ENCODE measurements around the gene PIK3C2G.

DNA sequence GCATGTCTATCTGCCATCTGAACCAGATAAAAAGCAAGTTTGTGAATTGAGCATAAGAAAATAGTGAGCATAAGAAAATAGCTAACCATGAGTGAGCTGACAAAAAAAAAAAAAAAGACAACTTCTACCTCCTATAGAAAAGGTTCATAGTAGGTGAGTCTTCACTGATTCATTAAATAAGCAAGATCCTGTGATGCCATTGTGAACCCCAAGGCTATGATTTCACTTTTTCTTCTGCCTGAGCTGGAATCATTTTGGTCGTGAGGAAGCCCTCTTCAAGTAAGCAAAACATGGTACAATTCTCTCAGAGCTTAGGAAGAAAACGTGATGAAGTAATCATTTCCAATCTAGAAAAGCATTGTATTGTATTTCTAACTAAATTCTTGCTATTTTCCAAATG lies 1.2 kb downstream of the PIK3C2G start:
- TF ChIP-seq JUND (IDR thresholded peaks at IDR 0.05) (no peak), SMC3 (IDR thresholded peaks at IDR 0.05; ENCODE audit: low read depth, low read length) (no peak), EP300 (IDR thresholded peaks at IDR 0.05; ENCODE audit: borderline replicate concordance in 1 of 2, low read depth in 1 of 2, low read length in 1 of 2) (no peak), TCF12 (IDR thresholded peaks at IDR 0.05) (no peak), MEF2A (IDR thresholded peaks at IDR 0.05; ENCODE audit: borderline replicate concordance, low read depth) (no peak), MXI1 (IDR thresholded peaks at IDR 0.05; ENCODE audit: low read depth, low read length) (no peak), GATA2 (CRISPR knock-in tag; IDR thresholded peaks at IDR 0.05) (no peak), POLR2AphosphoS5 (IDR thresholded peaks at IDR 0.05; ENCODE audit: low read depth, low read length) (no peak), EZH2phosphoT487 (IDR thresholded peaks at IDR 0.05; ENCODE audit: borderline replicate concordance, low read depth) (no peak), YY1 (IDR thresholded peaks at IDR 0.05; ENCODE audit: low read depth) (no peak)
- TF ChIP-seq, protein P1, sequence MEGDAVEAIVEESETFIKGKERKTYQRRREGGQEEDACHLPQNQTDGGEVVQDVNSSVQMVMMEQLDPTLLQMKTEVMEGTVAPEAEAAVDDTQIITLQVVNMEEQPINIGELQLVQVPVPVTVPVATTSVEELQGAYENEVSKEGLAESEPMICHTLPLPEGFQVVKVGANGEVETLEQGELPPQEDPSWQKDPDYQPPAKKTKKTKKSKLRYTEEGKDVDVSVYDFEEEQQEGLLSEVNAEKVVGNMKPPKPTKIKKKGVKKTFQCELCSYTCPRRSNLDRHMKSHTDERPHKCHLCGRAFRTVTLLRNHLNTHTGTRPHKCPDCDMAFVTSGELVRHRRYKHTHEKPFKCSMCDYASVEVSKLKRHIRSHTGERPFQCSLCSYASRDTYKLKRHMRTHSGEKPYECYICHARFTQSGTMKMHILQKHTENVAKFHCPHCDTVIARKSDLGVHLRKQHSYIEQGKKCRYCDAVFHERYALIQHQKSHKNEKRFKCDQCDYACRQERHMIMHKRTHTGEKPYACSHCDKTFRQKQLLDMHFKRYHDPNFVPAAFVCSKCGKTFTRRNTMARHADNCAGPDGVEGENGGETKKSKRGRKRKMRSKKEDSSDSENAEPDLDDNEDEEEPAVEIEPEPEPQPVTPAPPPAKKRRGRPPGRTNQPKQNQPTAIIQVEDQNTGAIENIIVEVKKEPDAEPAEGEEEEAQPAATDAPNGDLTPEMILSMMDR (IDR thresholded peaks at IDR 0.05): no peak
- TF ChIP-seq, protein P2, sequence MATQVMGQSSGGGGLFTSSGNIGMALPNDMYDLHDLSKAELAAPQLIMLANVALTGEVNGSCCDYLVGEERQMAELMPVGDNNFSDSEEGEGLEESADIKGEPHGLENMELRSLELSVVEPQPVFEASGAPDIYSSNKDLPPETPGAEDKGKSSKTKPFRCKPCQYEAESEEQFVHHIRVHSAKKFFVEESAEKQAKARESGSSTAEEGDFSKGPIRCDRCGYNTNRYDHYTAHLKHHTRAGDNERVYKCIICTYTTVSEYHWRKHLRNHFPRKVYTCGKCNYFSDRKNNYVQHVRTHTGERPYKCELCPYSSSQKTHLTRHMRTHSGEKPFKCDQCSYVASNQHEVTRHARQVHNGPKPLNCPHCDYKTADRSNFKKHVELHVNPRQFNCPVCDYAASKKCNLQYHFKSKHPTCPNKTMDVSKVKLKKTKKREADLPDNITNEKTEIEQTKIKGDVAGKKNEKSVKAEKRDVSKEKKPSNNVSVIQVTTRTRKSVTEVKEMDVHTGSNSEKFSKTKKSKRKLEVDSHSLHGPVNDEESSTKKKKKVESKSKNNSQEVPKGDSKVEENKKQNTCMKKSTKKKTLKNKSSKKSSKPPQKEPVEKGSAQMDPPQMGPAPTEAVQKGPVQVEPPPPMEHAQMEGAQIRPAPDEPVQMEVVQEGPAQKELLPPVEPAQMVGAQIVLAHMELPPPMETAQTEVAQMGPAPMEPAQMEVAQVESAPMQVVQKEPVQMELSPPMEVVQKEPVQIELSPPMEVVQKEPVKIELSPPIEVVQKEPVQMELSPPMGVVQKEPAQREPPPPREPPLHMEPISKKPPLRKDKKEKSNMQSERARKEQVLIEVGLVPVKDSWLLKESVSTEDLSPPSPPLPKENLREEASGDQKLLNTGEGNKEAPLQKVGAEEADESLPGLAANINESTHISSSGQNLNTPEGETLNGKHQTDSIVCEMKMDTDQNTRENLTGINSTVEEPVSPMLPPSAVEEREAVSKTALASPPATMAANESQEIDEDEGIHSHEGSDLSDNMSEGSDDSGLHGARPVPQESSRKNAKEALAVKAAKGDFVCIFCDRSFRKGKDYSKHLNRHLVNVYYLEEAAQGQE (IDR thresholded peaks at IDR 0.05; ENCODE audit: low read depth, low read length): no peak
- TF ChIP-seq, protein P3, sequence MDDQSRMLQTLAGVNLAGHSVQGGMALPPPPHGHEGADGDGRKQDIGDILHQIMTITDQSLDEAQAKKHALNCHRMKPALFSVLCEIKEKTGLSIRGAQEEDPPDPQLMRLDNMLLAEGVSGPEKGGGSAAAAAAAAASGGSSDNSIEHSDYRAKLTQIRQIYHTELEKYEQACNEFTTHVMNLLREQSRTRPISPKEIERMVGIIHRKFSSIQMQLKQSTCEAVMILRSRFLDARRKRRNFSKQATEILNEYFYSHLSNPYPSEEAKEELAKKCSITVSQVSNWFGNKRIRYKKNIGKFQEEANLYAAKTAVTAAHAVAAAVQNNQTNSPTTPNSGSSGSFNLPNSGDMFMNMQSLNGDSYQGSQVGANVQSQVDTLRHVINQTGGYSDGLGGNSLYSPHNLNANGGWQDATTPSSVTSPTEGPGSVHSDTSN (IDR thresholded peaks at IDR 0.05): no peak
- TF ChIP-seq, protein P4, sequence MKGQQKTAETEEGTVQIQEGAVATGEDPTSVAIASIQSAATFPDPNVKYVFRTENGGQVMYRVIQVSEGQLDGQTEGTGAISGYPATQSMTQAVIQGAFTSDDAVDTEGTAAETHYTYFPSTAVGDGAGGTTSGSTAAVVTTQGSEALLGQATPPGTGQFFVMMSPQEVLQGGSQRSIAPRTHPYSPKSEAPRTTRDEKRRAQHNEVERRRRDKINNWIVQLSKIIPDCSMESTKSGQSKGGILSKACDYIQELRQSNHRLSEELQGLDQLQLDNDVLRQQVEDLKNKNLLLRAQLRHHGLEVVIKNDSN (IDR thresholded peaks at IDR 0.05; ENCODE audit: borderline replicate concordance, low read depth): no peak

Data from SK-N-SH (cell line).